ENCODE results near the gene SH2D1B. TPM values are rescaled to one million over a fixed set of nuclear protein-coding genes. Genes with fewer than 3 reads are reported as not detected.

The SH2D1B gene
- total and polyA plus RNA-seq, 9 donors = 0.10 to 0.40 (median 0.12) TPM; not detected in 6

DNA sequence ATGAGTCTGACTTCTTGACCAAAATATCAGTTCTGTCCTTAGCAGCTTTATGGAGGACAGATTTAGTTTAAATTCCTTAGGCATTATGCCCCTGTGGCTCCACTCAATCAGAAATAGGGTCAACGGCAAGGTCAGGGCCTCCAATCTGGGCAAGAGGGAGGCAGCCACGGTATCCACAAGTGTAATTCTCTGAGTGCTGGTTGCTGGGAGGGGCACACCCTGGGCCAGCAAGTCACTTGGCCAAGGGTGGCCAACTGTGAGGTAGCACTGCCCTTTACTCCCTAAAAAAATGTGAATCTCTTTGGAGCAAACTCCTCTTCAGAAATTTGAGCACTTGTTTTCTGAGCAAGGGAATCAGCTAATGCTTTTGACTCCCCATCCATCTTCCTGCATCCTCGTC is 48.1 kb downstream of the SH2D1B start:
- Histone ChIP-seq H3K27ac (no peak overlapping the region), H3K4me3 (no peak overlapping the region), H3K4me1 (ENCODE audit: insufficient read depth) (no peaks in the 10 kb centered on the region), H3K27me3 (no peaks in the 10 kb centered on the region), H3K9me3 (no peaks in the 10 kb centered on the region), H3K36me3 (no peaks in the 10 kb centered on the region)
- no peak for TF ChIP-seq POLR2A (IDR thresholded peaks at IDR 0.05)
- no peak for TF ChIP-seq CTCF (IDR thresholded peaks at IDR 0.05)
- 73 to 81% (median 76%) methylated on average over 3 of the region's 3 CpGs for WGBS, 3 donors
- no peak for DNase-seq
- intact Hi-C loops (cut with DNase I) = no loop called here

DNA sequence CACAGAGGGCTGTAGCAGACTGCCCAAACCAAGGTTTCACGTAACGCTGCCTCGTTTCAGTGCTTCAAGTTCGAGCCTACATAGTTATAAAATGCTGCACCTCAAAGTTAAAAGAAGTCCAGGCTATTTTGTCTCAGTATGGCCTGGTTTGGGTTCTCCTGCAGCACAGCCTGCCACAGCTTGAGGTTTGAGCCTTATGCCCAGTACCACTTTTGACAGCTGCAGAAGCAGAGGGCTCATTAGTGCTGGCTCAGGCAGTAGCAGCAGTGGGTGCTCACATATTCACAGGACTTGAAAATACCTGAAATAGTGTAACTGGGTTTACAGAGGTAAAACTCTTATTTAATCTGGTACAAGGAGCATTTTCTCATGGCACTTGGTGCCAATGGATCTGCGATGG is 50.6 kb downstream of the SH2D1B start:
- Histone ChIP-seq H3K27ac (no peak overlapping the region), H3K9me3 (no peaks in the 10 kb centered on the region), H3K36me3 (no peaks in the 10 kb centered on the region), H3K4me3 (no peak overlapping the region), H3K4me1 (ENCODE audit: insufficient read depth) (no peaks in the 10 kb centered on the region), H3K27me3 (no peaks in the 10 kb centered on the region)
- intact Hi-C loops (cut with DNase I) = no loop called here
- 88 to 94% (median 93%) methylated on average over 5 of the region's 5 CpGs for WGBS, 3 donors
- no peak for DNase-seq
- TF ChIP-seq EP300 (IDR thresholded peaks at IDR 0.05) = no peak
- no peak for TF ChIP-seq POLR2A (IDR thresholded peaks at IDR 0.05)
- TF ChIP-seq CTCF (IDR thresholded peaks at IDR 0.05) = no peak

DNA sequence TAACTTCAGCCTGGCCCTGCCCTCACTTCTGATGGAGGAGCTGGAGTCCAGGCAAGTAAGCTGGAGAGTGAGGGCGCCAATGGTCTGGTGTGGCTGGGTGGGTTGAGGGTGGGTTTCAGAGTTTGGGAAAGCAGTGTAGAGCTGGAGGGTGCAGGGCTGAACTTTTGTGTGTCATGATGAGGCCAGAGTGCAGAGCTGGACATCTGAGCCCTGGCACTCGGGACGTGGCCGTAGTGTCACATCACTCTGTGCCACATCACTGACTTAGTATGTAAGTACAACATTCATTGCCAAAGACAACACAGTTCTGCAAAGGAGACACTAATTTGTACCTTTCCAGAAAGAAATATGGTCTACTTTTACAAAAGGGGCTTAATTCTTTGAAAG is 51.1 kb downstream of the SH2D1B start:
- H3K27ac ChIP-seq = no peak overlapping the region
- H3K27me3 ChIP-seq = no peaks in the 10 kb centered on the region
- no peaks in the 10 kb centered on the region for H3K4me1 ChIP-seq (ENCODE audit: insufficient read depth)
- TF ChIP-seq CTCF (IDR thresholded peaks at IDR 0.05) = no peak
- H3K4me3 ChIP-seq = no peak overlapping the region
- intact Hi-C loops (cut with DNase I) = no loop called here
- no peaks in the 10 kb centered on the region for H3K36me3 ChIP-seq
- 92 to 94% (median 93%) methylated on average over 4 of the region's 4 CpGs for WGBS, 3 donors
- no peak for DNase-seq
- no peaks in the 10 kb centered on the region for H3K9me3 ChIP-seq

DNA sequence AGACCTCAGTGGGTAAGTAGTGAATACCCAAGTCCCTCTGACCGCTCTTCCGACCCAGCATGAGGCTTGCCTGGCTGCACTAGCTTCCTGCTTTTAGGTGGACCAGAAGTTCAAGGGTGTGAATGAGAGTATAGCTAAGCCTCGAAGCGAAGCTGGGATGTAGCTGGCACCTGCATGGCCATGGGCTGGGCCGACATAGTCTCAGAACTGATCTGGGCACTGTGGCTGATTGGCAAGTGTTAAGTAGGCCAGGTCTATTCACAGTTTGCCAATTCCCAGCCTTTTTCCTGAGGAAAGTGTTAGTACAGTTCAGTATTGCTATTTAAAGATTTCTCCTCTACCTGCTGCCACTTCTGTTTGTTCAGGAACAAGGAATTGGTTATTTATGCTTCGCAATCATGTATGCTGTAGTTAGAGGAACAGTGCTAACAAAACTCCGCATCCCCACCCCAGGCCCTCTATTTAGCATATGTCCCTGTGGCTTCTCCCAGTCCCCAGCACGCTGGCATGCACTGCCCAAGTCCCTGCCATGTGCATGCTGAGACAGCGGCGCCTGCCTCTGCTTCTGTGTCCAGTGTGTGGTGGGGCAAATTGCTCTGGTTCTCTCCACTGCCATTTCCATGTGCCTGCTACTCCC is 51.6 kb downstream of the SH2D1B start:
- Histone ChIP-seq H3K4me3 (no peak overlapping the region), H3K27ac (no peak overlapping the region), H3K9me3 (no peaks in the 10 kb centered on the region), H3K36me3 (no peaks in the 10 kb centered on the region), H3K4me1 (ENCODE audit: insufficient read depth) (no peaks in the 10 kb centered on the region), H3K27me3 (no peaks in the 10 kb centered on the region)
- 95 to 97% (median 95%) methylated on average over 10 of the region's 10 CpGs for WGBS, 3 donors
- no peak for TF ChIP-seq EP300 (IDR thresholded peaks at IDR 0.05)
- no peak for TF ChIP-seq CTCF (IDR thresholded peaks at IDR 0.05)
- no peak for TF ChIP-seq POLR2A (IDR thresholded peaks at IDR 0.05)
- intact Hi-C loops (cut with DNase I) = no loop called here
- no peak for DNase-seq
